Stimulated activated naive CD8-positive, alpha-beta T cell treated with anti-CD3 and anti-CD28 coated beads, Interleukin-15, Interleukin-2, amounts not matched to agents 100 ng/mL and 50 ng/mL, for 24 hours (primary cell): Measurements from ENCODE around the gene AEBP2.
A peak's percentile ranks its signal among the peaks of the same experiment; 100 is the strongest.
"Not testable (repeated sequence)": the region's sequence is repeated elsewhere in the genome, so short reads cannot be mapped to it uniquely, and the experiment has no call there.

ENCODE experiments used
- H3K27ac Mint-ChIP-seq: one replicate; pipeline ENCODE4 v1.8.0; 2021; ENCODE audit warnings: mild to moderate bottlenecking, mixed read lengths
- H3K27me3 Mint-ChIP-seq: one replicate; pipeline ENCODE4 v1.8.0; 2021; ENCODE audit warnings: mixed read lengths
- H3K36me3 Mint-ChIP-seq: one replicate; pipeline ENCODE4 v1.8.0; 2021; ENCODE audit warnings: low read depth, mixed read lengths
- H3K4me1 Mint-ChIP-seq: one replicate; pipeline ENCODE4 v1.8.0; 2021; ENCODE audit warnings: low read depth, mixed read lengths
- H3K4me3 Mint-ChIP-seq: one replicate; pipeline ENCODE4 v1.8.0; 2021; ENCODE audit warnings: mild to moderate bottlenecking, mixed read lengths
- H3K9me3 Mint-ChIP-seq: one replicate; pipeline ENCODE4 v1.8.0; 2021; ENCODE audit warnings: mixed read lengths

AEBP2 gene

DNA sequence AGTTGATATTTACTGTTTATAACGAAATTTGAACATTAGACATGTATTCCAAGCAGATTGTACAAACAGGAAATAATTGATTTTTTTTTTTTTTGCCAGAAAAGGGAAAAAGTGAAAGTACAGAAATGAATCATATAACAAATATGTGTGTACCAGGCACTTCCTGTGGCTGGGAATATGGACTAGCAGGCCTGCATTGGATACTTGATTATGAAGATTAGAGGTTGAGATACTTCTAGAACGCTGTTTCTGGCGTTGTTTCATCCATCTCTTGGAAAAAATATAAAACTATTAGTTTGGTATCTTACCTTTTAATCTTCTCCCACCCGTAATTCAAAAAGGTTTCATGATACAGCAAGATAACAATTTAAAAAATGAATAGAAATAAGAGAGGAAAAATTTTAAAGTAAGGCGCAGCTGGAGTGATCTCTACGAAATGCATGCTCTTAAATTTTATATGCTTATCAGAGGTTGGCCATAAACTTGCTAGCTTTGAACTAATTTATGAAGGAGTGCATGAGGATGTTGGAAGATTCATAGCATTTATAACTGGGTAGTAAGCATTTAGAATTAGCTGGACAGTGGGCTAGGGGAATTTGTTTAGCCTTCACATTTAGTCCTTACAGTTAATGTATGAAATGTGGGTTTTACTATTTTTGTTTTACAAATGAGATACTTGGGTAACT is 90.8 kb downstream of the AEBP2 start:
- Mint-ChIP-seq H3K36me3 (peaks cover 3% of the 10 kb centered on the region), H3K9me3 (peaks cover 3% of the 10 kb centered on the region), H3K4me3 (no peak overlapping the region), H3K27me3 (no peaks in the 10 kb centered on the region), H3K4me1 (peaks cover 33% of the 10 kb centered on the region), H3K27ac (no peak overlapping the region)

DNA sequence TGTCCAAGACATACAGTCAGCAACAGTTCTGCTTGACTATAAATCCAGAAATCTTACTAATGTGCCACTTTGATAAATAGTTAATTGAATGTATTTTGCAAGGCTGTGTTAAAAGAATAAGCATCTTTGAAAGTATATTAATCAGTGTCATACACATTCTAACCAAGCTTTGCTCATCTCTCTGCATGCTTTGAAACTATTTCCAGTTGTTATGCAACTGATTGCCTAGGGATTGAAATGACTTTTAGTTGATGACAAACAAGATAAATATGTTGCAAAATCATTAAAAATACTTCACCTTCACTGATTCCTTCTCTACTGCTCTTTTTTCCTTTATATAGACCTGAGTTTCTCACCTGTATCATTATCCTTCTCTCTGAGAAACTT is 91.3 kb downstream of the AEBP2 start:
- no peaks in the 10 kb centered on the region for H3K27me3 Mint-ChIP-seq
- peaks cover 8% of the 10 kb centered on the region for H3K36me3 Mint-ChIP-seq
- H3K4me1 Mint-ChIP-seq, result peaks cover 33% of the 10 kb centered on the region
- no peak overlapping the region for H3K27ac Mint-ChIP-seq
- no peak overlapping the region for H3K4me3 Mint-ChIP-seq
- H3K9me3 Mint-ChIP-seq, result peaks cover 8% of the 10 kb centered on the region

DNA sequence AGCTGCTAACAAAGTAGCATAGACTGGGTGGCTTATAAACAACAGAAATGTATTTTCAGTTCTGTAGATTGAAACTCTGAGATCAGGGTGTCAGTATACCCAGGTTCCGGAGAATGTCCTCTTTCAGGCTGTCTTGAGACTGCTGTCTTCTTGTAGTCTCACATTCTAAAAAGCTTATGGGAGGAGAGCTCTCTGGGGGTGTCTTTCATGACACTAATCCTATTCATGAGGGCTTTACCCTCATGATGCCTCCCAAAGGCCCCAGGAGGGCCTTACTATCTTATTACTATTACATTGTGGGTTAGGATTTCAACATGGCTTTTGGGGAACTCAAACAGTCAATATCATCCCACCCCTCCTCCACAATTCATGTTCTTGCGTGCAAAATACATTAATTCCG is 94.3 kb downstream of the AEBP2 start:
- H3K27ac Mint-ChIP-seq, result no peak overlapping the region
- peaks cover 18% of the 10 kb centered on the region for H3K4me1 Mint-ChIP-seq
- H3K9me3 Mint-ChIP-seq, result peaks cover 13% of the 10 kb centered on the region
- no peaks in the 10 kb centered on the region for H3K27me3 Mint-ChIP-seq
- H3K4me3 Mint-ChIP-seq, result no peak overlapping the region
- H3K36me3 Mint-ChIP-seq, result peaks cover 19% of the 10 kb centered on the region

DNA sequence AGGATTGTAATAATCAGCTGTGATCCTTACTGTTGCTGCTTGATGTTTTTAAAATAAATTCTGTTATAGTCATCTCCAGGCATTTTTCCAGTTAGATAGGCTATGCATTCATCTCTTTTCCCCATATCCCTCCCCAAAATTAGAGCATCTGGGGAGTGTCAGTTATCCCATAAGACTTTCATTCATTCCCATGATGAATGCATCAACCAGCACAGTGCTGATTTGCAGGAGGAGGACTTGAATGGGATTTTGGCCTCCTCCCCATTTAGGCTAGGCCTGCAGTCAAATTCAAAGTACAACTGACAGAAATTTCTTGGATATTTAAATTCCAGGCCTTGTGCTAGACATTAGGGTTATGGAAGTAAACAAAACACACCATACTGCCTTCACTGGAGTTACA is 99.8 kb downstream of the AEBP2 start:
- H3K36me3 Mint-ChIP-seq, result peaks cover 37% of the 10 kb centered on the region
- no peak overlapping the region for H3K27ac Mint-ChIP-seq
- H3K4me1 Mint-ChIP-seq, result no peaks in the 10 kb centered on the region
- H3K4me3 Mint-ChIP-seq, result no peak overlapping the region
- H3K9me3 Mint-ChIP-seq, result peaks cover 23% of the 10 kb centered on the region
- H3K27me3 Mint-ChIP-seq, result no peaks in the 10 kb centered on the region

DNA sequence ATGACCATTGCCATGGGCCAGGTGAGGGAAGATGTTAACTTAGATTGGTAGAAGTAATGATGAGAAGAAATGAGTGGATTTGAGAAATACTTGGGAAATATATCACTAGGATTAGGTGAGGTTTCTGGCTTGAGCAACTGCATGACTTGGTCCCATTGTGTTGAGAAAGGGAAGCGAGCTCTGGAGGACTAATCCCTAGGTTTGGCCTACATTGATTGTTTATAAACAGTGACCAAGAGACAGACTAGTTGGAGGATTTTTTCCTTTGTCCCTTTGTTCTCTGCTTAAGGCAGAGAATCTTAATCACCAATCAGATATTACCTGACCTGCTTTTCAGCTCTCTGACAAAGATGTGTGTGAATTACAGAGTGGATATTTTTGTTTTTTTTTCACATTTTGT is 100.5 kb downstream of the AEBP2 start:
- Mint-ChIP-seq H3K36me3 (peaks cover 37% of the 10 kb centered on the region), H3K27me3 (no peaks in the 10 kb centered on the region), H3K4me1 (no peaks in the 10 kb centered on the region), H3K4me3 (no peak overlapping the region), H3K27ac (no peak overlapping the region), H3K9me3 (peaks cover 23% of the 10 kb centered on the region)

DNA sequence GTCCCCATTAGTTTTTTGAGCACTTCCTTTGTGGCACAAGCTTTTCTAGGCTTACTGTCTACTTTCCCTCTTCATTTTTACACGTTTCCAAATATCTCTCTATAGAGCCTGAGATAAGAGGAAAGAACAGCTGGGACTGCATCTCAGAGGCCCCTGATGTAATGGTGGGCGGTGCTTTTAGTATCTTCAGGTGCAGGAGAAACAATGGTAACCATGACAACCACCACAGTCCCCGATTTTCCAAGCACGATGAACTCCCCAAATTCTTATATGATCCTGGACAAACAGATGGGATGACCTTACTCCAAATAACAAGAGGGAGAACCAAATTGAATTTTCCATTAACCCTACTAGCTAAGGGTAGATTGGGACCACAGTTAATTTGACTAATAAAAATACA is 103.3 kb downstream of the AEBP2 start:
- Mint-ChIP-seq H3K4me1 (no peaks in the 10 kb centered on the region), H3K36me3 (peaks cover 18% of the 10 kb centered on the region), H3K27ac (peak overlapping the region; percentile 9), H3K9me3 (peaks cover 10% of the 10 kb centered on the region), H3K4me3 (no peak overlapping the region), H3K27me3 (no peaks in the 10 kb centered on the region)

DNA sequence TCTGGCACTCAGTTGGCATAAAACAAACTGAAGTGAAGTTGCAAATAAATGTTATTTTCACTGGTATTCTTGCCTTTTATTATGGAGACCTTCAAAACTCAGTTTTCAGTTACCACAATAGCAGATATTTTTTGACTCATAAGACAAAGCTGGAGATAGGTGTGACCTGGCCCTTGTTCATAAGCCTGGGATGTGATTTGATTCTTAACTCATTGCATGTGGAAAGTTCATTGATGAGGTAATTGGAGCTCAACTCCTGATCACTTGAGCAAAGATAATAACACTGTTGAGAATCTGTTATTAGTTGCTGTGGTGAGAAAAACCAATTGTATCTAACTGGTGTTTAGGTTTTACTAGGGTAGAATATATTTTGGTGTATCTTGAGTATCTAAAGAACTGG is 105.1 kb downstream of the AEBP2 start:
- Mint-ChIP-seq H3K4me3 (no peak overlapping the region), H3K4me1 (no peaks in the 10 kb centered on the region), H3K27ac (no peak overlapping the region), H3K9me3 (peaks cover 10% of the 10 kb centered on the region), H3K27me3 (no peaks in the 10 kb centered on the region), H3K36me3 (peaks cover 18% of the 10 kb centered on the region)

DNA sequence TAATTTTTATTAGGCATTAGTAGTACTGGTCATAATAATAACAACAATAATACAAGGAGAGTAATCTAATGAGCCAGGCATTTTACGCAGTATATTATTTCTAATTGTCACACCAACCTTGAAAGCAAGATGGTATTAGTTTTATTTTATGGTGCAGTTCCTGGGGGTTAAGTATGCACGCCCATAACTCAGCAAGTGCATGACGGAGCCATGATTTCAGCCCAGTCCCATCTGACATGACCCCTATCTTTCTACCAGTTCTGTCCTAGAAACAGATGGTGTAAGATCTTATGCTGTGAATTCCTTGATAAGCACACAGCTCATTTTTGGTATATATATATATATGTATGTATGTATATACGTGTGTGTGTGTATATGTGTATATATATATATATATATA is 106.0 kb downstream of the AEBP2 start:
- Mint-ChIP-seq H3K9me3 (peaks cover 9% of the 10 kb centered on the region), H3K4me3 (no peak overlapping the region), H3K36me3 (peaks cover 17% of the 10 kb centered on the region), H3K27ac (no peak overlapping the region), H3K27me3 (no peaks in the 10 kb centered on the region), H3K4me1 (no peaks in the 10 kb centered on the region)

DNA sequence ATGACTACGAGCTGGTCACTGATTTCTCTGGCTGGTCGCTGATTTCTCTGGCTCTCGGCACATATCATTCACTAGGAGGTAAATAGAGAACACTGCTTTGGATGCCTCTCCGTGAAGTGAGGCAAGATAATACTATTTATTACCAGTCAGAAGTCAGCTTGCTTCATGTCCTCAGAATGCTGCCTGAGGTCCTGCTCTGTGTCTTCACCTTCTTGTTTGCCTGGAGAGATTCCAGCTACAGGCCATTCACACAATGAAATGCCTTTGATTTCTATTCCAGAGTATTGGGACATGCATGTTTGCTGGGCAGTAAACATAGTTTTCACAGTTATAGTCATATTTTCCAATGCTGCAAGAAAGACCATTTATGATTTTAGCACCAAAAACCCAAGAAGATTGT is 106.7 kb downstream of the AEBP2 start:
- peaks cover 11% of the 10 kb centered on the region for H3K36me3 Mint-ChIP-seq
- H3K27me3 Mint-ChIP-seq, result no peaks in the 10 kb centered on the region
- peaks cover 4% of the 10 kb centered on the region for H3K9me3 Mint-ChIP-seq
- no peaks in the 10 kb centered on the region for H3K4me1 Mint-ChIP-seq
- no peak overlapping the region for H3K27ac Mint-ChIP-seq
- no peak overlapping the region for H3K4me3 Mint-ChIP-seq

DNA sequence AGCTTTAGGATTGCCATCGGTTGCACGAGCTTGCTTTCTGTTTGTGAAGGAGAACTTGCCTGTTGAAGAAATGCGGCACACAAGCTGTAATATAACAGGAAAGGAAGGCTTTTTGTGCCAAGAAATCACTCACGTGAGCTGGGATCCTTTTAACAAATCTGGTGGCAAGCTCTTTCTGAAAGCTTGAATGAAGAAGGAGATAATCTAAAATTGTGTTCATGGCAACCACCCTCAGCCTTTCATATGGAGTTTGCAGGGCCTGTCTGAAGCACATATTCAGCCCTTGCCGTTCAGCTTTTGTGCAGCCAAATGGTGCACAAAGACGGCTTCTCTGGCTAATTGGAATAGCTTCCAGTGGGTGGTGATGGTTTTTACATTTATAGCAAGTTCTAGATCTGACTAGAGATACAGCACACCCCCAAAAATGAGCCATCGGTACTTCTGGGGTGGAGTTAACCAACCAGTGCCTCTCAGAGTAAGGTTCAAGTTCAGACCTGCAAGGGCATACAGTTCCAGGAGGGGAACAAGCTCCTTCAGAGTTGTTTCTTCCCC is 107.4 kb downstream of the AEBP2 start:
- no peak overlapping the region for H3K27ac Mint-ChIP-seq

DNA sequence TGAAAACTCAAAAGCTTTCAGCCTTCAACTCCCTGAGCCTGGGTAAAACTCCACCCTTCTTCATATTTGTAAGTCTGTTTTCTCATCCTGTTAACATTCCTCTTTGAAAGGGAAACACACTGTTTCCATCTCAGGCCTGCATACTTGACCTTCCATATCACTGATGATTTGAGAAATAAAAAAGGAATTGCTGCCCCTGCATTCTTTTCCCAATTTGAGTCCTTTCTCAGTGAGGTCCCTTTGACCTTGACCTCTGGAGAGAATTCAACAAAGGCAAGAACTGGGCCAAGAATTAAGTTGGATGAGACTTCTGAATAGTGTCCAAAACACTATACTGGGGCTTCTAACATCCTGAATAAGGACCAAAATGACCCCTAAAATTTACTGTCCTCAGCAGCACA is 108.0 kb downstream of the AEBP2 start:
- H3K27ac Mint-ChIP-seq, result no peak overlapping the region
- H3K36me3 Mint-ChIP-seq, result peaks cover 10% of the 10 kb centered on the region
- no peak overlapping the region for H3K4me3 Mint-ChIP-seq
- H3K27me3 Mint-ChIP-seq, result no peaks in the 10 kb centered on the region
- peaks cover 4% of the 10 kb centered on the region for H3K9me3 Mint-ChIP-seq
- H3K4me1 Mint-ChIP-seq, result peaks cover 5% of the 10 kb centered on the region

More for the DNA sequence above, 107.4 kb downstream of the AEBP2 start:
- Mint-ChIP-seq H3K27me3 (no peaks in the 10 kb centered on the region), H3K36me3 (peaks cover 11% of the 10 kb centered on the region), H3K9me3 (peaks cover 4% of the 10 kb centered on the region), H3K4me1 (no peaks in the 10 kb centered on the region), H3K4me3 (no peak overlapping the region)

DNA sequence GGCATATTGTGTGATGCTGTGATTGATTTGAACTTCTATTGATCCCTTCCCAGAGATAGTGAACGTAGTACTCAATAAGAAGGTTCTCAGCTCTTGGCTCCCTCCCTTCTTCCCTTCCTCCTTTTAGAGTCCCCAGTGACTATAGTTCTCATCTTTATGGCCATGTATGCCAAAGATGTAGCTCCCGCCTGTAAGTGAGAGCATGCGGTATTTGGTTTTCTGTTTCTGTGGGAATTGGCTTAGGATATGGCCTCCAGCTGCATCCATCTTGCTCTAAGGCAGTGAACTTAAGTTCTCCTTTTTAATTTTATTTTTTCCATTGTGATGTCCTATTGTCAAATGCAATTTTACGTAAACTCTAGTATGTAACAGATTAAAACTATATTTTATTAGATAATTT is 109.5 kb downstream of the AEBP2 start:
- H3K4me3 Mint-ChIP-seq, result no peak overlapping the region
- peaks cover 13% of the 10 kb centered on the region for H3K4me1 Mint-ChIP-seq
- H3K27me3 Mint-ChIP-seq, result no peaks in the 10 kb centered on the region
- H3K36me3 Mint-ChIP-seq, result no peaks in the 10 kb centered on the region
- no peak overlapping the region for H3K27ac Mint-ChIP-seq
- H3K9me3 Mint-ChIP-seq, result no peaks in the 10 kb centered on the region

DNA sequence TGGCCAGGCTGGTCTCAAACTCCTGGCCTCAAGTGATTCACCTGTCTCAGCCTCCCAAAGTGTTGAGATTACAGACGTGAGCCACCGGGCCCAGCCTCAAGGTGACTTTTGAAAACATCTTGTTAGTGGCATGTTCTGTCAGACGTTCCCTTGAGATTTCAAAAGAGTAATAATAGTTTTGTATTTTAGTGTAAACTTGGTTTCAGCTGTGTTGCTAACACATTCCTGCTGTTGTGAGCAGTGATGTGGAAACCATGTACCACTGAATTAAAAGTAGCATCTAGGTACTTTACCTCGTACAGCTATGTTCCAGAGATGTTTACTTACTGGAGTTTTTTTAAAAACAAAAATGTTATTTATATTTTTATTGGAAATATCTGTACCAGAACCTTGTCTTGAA is 111.3 kb downstream of the AEBP2 start:
- H3K4me1 Mint-ChIP-seq, result peaks cover 13% of the 10 kb centered on the region
- H3K27ac Mint-ChIP-seq, result no peak overlapping the region
- H3K36me3 Mint-ChIP-seq, result peaks cover 4% of the 10 kb centered on the region
- H3K4me3 Mint-ChIP-seq, result no peak overlapping the region
- H3K27me3 Mint-ChIP-seq, result no peaks in the 10 kb centered on the region
- H3K9me3 Mint-ChIP-seq, result no peaks in the 10 kb centered on the region

DNA sequence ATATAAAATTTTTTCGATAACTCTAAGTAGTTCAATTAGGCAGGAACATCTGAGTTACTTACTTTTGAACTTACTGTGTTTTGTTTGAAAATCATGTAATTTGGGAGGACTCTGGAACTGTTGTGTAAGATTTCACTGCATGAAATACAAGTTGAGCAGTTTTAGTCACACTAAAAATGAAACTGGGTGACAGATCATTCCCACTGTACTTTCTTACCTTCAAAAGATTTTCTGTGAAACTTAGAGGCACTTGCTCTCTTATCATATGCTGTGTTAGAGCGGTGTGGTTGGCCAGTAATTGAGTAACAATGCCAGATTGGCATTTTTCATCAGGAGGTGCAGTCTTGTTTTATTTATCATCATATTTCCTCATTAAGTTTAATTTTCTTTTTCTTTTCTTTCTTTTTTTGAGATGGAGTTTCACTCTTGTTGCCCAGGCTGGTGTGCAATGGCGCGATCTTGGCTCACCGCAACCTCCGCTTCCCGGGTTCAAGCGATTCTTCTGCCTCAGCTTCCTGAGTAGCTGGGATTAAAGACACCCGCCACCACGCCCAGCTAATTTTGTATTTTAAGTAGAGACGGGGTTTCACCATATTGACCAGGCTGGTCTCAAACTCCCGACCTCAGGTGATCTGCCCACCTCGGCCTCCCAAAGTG is 113.3 kb downstream of the AEBP2 start:
- Mint-ChIP-seq H3K4me1 (peaks cover 13% of the 10 kb centered on the region), H3K4me3 (peak overlapping the region; percentile 68), H3K27ac (peak overlapping the region; percentile 71), H3K36me3 (peaks cover 15% of the 10 kb centered on the region)
- not testable (repeated sequence) for H3K9me3 Mint-ChIP-seq, H3K27me3 Mint-ChIP-seq

DNA sequence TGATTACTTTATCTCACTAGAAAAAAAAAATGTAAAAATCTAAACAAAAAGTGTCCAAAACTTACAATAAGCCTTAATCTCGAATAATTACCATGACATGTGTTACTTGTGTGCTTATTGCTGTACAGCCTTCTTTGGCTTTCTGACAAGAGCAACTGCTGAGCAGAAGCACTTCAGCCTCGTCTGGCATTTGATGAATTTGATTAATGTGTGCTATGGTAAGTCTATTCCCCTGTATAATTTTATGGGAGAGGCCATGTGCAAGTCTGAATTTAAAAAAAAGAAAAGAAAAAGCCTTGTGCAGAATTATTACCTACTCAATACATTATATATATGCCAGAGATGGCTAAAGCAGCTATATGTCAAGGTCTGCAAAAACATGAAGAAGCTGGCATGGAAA is 113.9 kb downstream of the AEBP2 start:
- H3K4me1 Mint-ChIP-seq, result peaks cover 13% of the 10 kb centered on the region
- H3K4me3 Mint-ChIP-seq, result peak overlapping the region; percentile 68

More for the DNA sequence above, 113.9 kb downstream of the AEBP2 start:
- no peak overlapping the region for H3K27ac Mint-ChIP-seq
- no peaks in the 10 kb centered on the region for H3K27me3 Mint-ChIP-seq
- H3K9me3 Mint-ChIP-seq, result no peaks in the 10 kb centered on the region
- H3K36me3 Mint-ChIP-seq, result peaks cover 21% of the 10 kb centered on the region
